Type B pancreatic cell (in vitro differentiated cells): Measurements from ENCODE around the gene PRICKLE2. TPM values are rescaled to one million over a fixed set of nuclear protein-coding genes. Genes with fewer than 3 reads are reported as not detected.

Source experiments
- DNase-seq: peaks from one replicate; pipeline ENCODE4 v3.0.0; 2021; ENCODE audit warnings: mixed read lengths; ENCODE audit not compliant: unreplicated experiment; ENCODE audit errors: extremely low spot score
- H3K27ac Mint-ChIP-seq: 2 replicates; pipeline ENCODE4 v1.8.0; 2021; ENCODE audit warnings: mild to moderate bottlenecking, mixed read lengths
- H3K27me3 Mint-ChIP-seq: 2 replicates; pipeline ENCODE4 v1.8.0; 2021; ENCODE audit warnings: mixed read lengths
- H3K36me3 Mint-ChIP-seq: 2 replicates; pipeline ENCODE4 v1.8.0; 2021; ENCODE audit warnings: mixed read lengths
- H3K4me1 Mint-ChIP-seq: one replicate; pipeline ENCODE4 v1.8.0; 2021; ENCODE audit warnings: mixed read lengths; ENCODE audit not compliant: unreplicated experiment
- H3K4me3 Mint-ChIP-seq: 2 replicates; pipeline ENCODE4 v1.8.0; 2021; ENCODE audit warnings: mild to moderate bottlenecking, mixed read lengths
- H3K9me3 Mint-ChIP-seq: 2 replicates; pipeline ENCODE4 v1.8.0; 2021; ENCODE audit warnings: mixed read lengths
- CTCF ChIP-seq: fragments of 200-600 bp; sonication (generic); conservative IDR thresholded peaks from 2 replicates; pipeline ENCODE4 v1.5.0; 2021; ENCODE audit warnings: antibody characterized with exemption, mild to moderate bottlenecking
- total RNA-seq: library from RNA; stranded (reverse); gene quantifications from 2 replicates; pipeline ENCODE4 v1.2.1, GENCODE V29; 2021; ENCODE audit warnings: low replicate concordance

The PRICKLE2 gene
- total RNA-seq, 1 donor from 2014 or later: 23.6 TPM

- H3K4me3 Mint-ChIP-seq: no peak overlapping the region
These were observed 50.9 kb downstream of the PRICKLE2 start for GRCh38 chr3:64174328-64174727.

GRCh38 chr3:64173563-64173962 lies 51.7 kb downstream of the PRICKLE2 start:
- DNase-seq: no peak
- peaks cover 13% of the 10 kb centered on the region for H3K36me3 Mint-ChIP-seq
- H3K27ac Mint-ChIP-seq: no peak overlapping the region
- H3K4me1 Mint-ChIP-seq: no peaks in the 10 kb centered on the region
- no peak for TF ChIP-seq CTCF
- H3K27me3 Mint-ChIP-seq: no peaks in the 10 kb centered on the region
- no peak overlapping the region for H3K4me3 Mint-ChIP-seq
- H3K9me3 Mint-ChIP-seq: peaks cover 4% of the 10 kb centered on the region

More at GRCh38 chr3:64174328-64174727, 50.9 kb downstream of the PRICKLE2 start:
- DNase-seq: no peak
- TF ChIP-seq CTCF: no peak
- Mint-ChIP-seq H3K9me3 (peaks cover 4% of the 10 kb centered on the region), H3K27me3 (no peaks in the 10 kb centered on the region), H3K27ac (peak overlapping the region; percentile 38), H3K4me1 (no peaks in the 10 kb centered on the region), H3K36me3 (peaks cover 13% of the 10 kb centered on the region)

GRCh38 chr3:64170270-64170669 lies 55.0 kb downstream of the PRICKLE2 start:
- Mint-ChIP-seq H3K27ac (no peak overlapping the region), H3K4me3 (no peak overlapping the region), H3K27me3 (no peaks in the 10 kb centered on the region), H3K4me1 (no peaks in the 10 kb centered on the region), H3K9me3 (peaks cover 4% of the 10 kb centered on the region), H3K36me3 (peaks cover 12% of the 10 kb centered on the region)
- no peak for TF ChIP-seq CTCF
- DNase-seq: no peak

GRCh38 chr3:64167868-64168267 lies 57.4 kb downstream of the PRICKLE2 start:
- Mint-ChIP-seq H3K4me3 (no peak overlapping the region), H3K4me1 (peaks cover 5% of the 10 kb centered on the region), H3K27me3 (no peaks in the 10 kb centered on the region), H3K9me3 (peaks cover 10% of the 10 kb centered on the region), H3K27ac (no peak overlapping the region), H3K36me3 (peaks cover 17% of the 10 kb centered on the region)
- no peak for DNase-seq
- TF ChIP-seq CTCF: no peak

- Mint-ChIP-seq H3K36me3 (peaks cover 17% of the 10 kb centered on the region), H3K27me3 (no peaks in the 10 kb centered on the region), H3K4me3 (no peak overlapping the region), H3K4me1 (peaks cover 7% of the 10 kb centered on the region), H3K9me3 (peaks cover 10% of the 10 kb centered on the region), H3K27ac (peak overlapping the region; percentile 36)
- no peak for DNase-seq
- no peak for TF ChIP-seq CTCF
These were observed 57.9 kb downstream of the PRICKLE2 start for GRCh38 chr3:64167351-64167750.

GRCh38 chr3:64166584-64167162 lies 58.6 kb downstream of the PRICKLE2 start:
- Mint-ChIP-seq H3K4me1 (peaks cover 14% of the 10 kb centered on the region), H3K4me3 (no peak overlapping the region), H3K9me3 (peaks cover 10% of the 10 kb centered on the region), H3K27me3 (no peaks in the 10 kb centered on the region), H3K36me3 (peaks cover 17% of the 10 kb centered on the region), H3K27ac (no peak overlapping the region)
- TF ChIP-seq CTCF: peak; percentile 59
- DNase-seq: no peak
